OCI-LY1 (cell line): ENCODE results near the gene SALL3.

Experiments
- H2AFZ ChIP-seq: fragments of 200-600 bp; sonication (generic), shearing (Covaris generic); 2 replicates; pipeline ENCODE4 v1.6.0; 2014; ENCODE audit warnings: antibody characterized with exemption, mild to moderate bottlenecking, low read length
- H3F3A ChIP-seq: fragments of 200-600 bp; sonication (generic), shearing (Covaris generic); 2 replicates; pipeline ENCODE4 v1.6.0; 2014; ENCODE audit warnings: mild to moderate bottlenecking, antibody characterized with exemption, low read length, moderate library complexity; ENCODE audit not compliant: insufficient read depth
- H3K27ac ChIP-seq: fragments of 200-600 bp; sonication (generic); 2 replicates; pipeline ENCODE4 v1.5.1; 2014; ENCODE audit warnings: low read length, mixed run types, mild to moderate bottlenecking, low read depth; ENCODE audit not compliant: poor library complexity, severe bottlenecking
- H3K27me3 ChIP-seq: fragments of 200-600 bp; sonication (generic); 2 replicates; pipeline ENCODE4 v1.6.0; 2014; ENCODE audit warnings: antibody characterized with exemption, mild to moderate bottlenecking, low read length, moderate library complexity; ENCODE audit not compliant: insufficient read depth
- H3K36me3 ChIP-seq: fragments of 200-600 bp; sonication (generic); 2 replicates; pipeline ENCODE4 v1.6.1; 2014; ENCODE audit warnings: mild to moderate bottlenecking, antibody characterized with exemption, low read length, moderate library complexity, mixed read lengths; ENCODE audit not compliant: insufficient read depth
- H3K4me1 ChIP-seq: fragments of 200-600 bp; sonication (generic); 2 replicates; pipeline ENCODE4 v1.5.1; 2014; ENCODE audit warnings: mild to moderate bottlenecking, low read length, moderate library complexity; ENCODE audit not compliant: insufficient read depth, severe bottlenecking
- H3K4me2 ChIP-seq: fragments of 200-600 bp; sonication (generic), shearing (Covaris generic); 2 replicates; pipeline ENCODE4 v1.6.1; 2014; ENCODE audit warnings: low read length
- H3K4me3 ChIP-seq: fragments of 200-600 bp; sonication (generic); 2 replicates; pipeline ENCODE4 v1.5.1; 2014; ENCODE audit warnings: low read length, low read depth, mild to moderate bottlenecking, mixed read lengths; ENCODE audit not compliant: poor library complexity, severe bottlenecking
- H3K79me2 ChIP-seq: fragments of 200-600 bp; shearing (Covaris generic); 2 replicates; pipeline ENCODE4 v1.6.1; 2016; ENCODE audit warnings: mixed run types, low read length, mixed read lengths; ENCODE audit not compliant: insufficient read depth
- H3K9ac ChIP-seq: fragments of 200-600 bp; sonication (generic), shearing (Covaris generic); 2 replicates; pipeline ENCODE4 v1.6.1; 2014; ENCODE audit warnings: mild to moderate bottlenecking, low read length, mixed read lengths
- H3K9me2 ChIP-seq: fragments of 200-600 bp; sonication (generic), shearing (Covaris generic); 2 replicates; pipeline ENCODE4 v1.6.1; 2014; ENCODE audit warnings: low read depth, mild to moderate bottlenecking, low read length, mixed read lengths
- H3K9me3 ChIP-seq: fragments of 200-600 bp; shearing (Covaris generic); 2 replicates; pipeline ENCODE4 v1.6.1; 2014; ENCODE audit warnings: low read length, mixed read lengths
- H4K20me1 ChIP-seq: fragments of 200-600 bp; sonication (generic), shearing (Covaris generic); 2 replicates; pipeline ENCODE4 v1.6.0; 2016; ENCODE audit warnings: mild to moderate bottlenecking, low read length; ENCODE audit not compliant: insufficient read depth
- CTCF ChIP-seq: fragments of 200-600 bp; sonication (generic), shearing (Covaris generic); IDR thresholded peaks from 2 replicates; pipeline ENCODE4 v1.5.1; 2017; ENCODE audit warnings: mild to moderate bottlenecking, antibody characterized with exemption, low read length, moderate library complexity, mixed read lengths
- EZH2 ChIP-seq: fragments of 200-600 bp; sonication (generic), shearing (Covaris generic); IDR thresholded peaks from 2 replicates; pipeline ENCODE4 v1.8.0; 2017; ENCODE audit warnings: borderline replicate concordance, mixed run types, mild to moderate bottlenecking, antibody characterized with exemption, low read length, moderate library complexity, mixed read lengths

The SALL3 gene

GRCh38 chr18:78994977-78995582 lies 15.5 kb downstream of the SALL3 start:
- H3K4me2 ChIP-seq: no peak overlapping the region
- no peaks in the 10 kb centered on the region for H3K79me2 ChIP-seq
- no peak overlapping the region for H3K27ac ChIP-seq
- no peaks in the 10 kb centered on the region for H4K20me1 ChIP-seq
- H3K9me3 ChIP-seq: no peaks in the 10 kb centered on the region
- H3F3A ChIP-seq: no peaks in the 10 kb centered on the region
- TF ChIP-seq EZH2: no peak
- TF ChIP-seq CTCF: no peak
- H3K36me3 ChIP-seq: no peaks in the 10 kb centered on the region
- H3K4me1 ChIP-seq: no peaks in the 10 kb centered on the region
- no peak overlapping the region for H2AFZ ChIP-seq
- no peaks in the 10 kb centered on the region for H3K9me2 ChIP-seq
- 0 out of 2 replicates have a peak, but pooled peaks cover 3% of the 10 kb centered on the region for H3K27me3 ChIP-seq
- no peak overlapping the region for H3K9ac ChIP-seq
- H3K4me3 ChIP-seq: no peak overlapping the region

- Histone ChIP-seq H4K20me1 (no peaks in the 10 kb centered on the region), H3K9ac (no peak overlapping the region), H2AFZ (no peak overlapping the region), H3F3A (no peaks in the 10 kb centered on the region), H3K27ac (no peak overlapping the region), H3K4me1 (no peaks in the 10 kb centered on the region), H3K79me2 (no peaks in the 10 kb centered on the region), H3K9me3 (no peaks in the 10 kb centered on the region), H3K9me2 (no peaks in the 10 kb centered on the region), H3K4me2 (no peak overlapping the region), H3K4me3 (no peak overlapping the region), H3K36me3 (no peaks in the 10 kb centered on the region), H3K27me3 (0 out of 2 replicates have a peak, but pooled peaks cover 3% of the 10 kb centered on the region)
- no peak for TF ChIP-seq CTCF
- no peak for TF ChIP-seq EZH2
Observed at GRCh38 chr18:78995740-78996395, 16.2 kb downstream of the SALL3 start.

GRCh38 chr18:78996741-78997490 lies 17.3 kb downstream of the SALL3 start:
- no peaks in the 10 kb centered on the region for H3K36me3 ChIP-seq
- H3K9me2 ChIP-seq: no peaks in the 10 kb centered on the region

More at GRCh38 chr18:78996741-78997490, 17.3 kb downstream of the SALL3 start:
- Histone ChIP-seq H2AFZ (no peak overlapping the region), H3K4me2 (no peak overlapping the region), H3K79me2 (no peaks in the 10 kb centered on the region), H3F3A (no peaks in the 10 kb centered on the region), H3K4me3 (no peak overlapping the region), H3K9ac (no peak overlapping the region), H3K9me3 (no peaks in the 10 kb centered on the region), H3K27me3 (0 out of 2 replicates have a peak, but pooled peaks cover 3% of the 10 kb centered on the region), H3K4me1 (no peaks in the 10 kb centered on the region), H4K20me1 (no peaks in the 10 kb centered on the region), H3K27ac (no peak overlapping the region)
- TF ChIP-seq EZH2: no peak
- TF ChIP-seq CTCF: no peak
